CD14-positive monocyte (primary cell): ENCODE data around the gene CA11. TPM values are rescaled to one million over a fixed set of nuclear protein-coding genes. Genes with fewer than 3 reads are reported as not detected.
"Not testable (repeated sequence)": the region's sequence is repeated elsewhere in the genome, so short reads cannot be mapped to it uniquely, and the experiment has no call there.

ENCODE experiments used
- DNase-seq, 3 donors: peaks; one replicate each; pipeline ENCODE4 v3.0.0-alpha.2; 2011 to 2022
- H2AFZ ChIP-seq: 2 replicates; pipeline ENCODE4 v1.6.0; 2012; ENCODE audit warnings: mild to moderate bottlenecking, low read depth, low read length, inconsistent platforms; ENCODE audit not compliant: insufficient read depth, poor library complexity, severe bottlenecking
- H3K27ac ChIP-seq, 2 donors: 1 replicate in 1 of 2; 2 replicates in 1 of 2; pipeline ENCODE4 v1.5.1; 2012 to 2013; ENCODE audit warnings: low read length in 2 of 2, control low read depth in 1 of 2, inconsistent platforms in 1 of 2, low read depth in 1 of 2, mild to moderate bottlenecking in 1 of 2
- H3K27me3 ChIP-seq, 2 donors: one replicate each; pipeline versions ENCODE4 v1.6.0 to v1.6.1; 2011 to 2013; ENCODE audit warnings: low read length in 2 of 2; ENCODE audit not compliant: control insufficient read depth in 2 of 2, insufficient read depth in 2 of 2
- H3K36me3 ChIP-seq, 2 donors: replicated peaks in 1 of 2; 1 replicate in 1 of 2; 2 replicates in 1 of 2; pipeline versions ENCODE4 v1.5.1 to v1.6.1; 2012 to 2013; ENCODE audit warnings: low read length in 2 of 2, control low read depth in 1 of 2, inconsistent platforms in 1 of 2, mild to moderate bottlenecking in 1 of 2; ENCODE audit not compliant: insufficient read depth in 2 of 2, control insufficient read depth in 1 of 2
- H3K4me1 ChIP-seq, 2 donors: 1 replicate in 1 of 2; 2 replicates in 1 of 2; pipeline versions ENCODE4 v1.5.1 to v1.6.1; 2012 to 2013; ENCODE audit warnings: low read length in 2 of 2, control low read depth in 1 of 2, inconsistent platforms in 1 of 2, mild to moderate bottlenecking in 1 of 2, moderate library complexity in 1 of 2; ENCODE audit not compliant: insufficient read depth in 2 of 2, control insufficient read depth in 1 of 2
- H3K4me2 ChIP-seq: replicated peaks from 2 replicates; pipeline ENCODE3; 2012; ENCODE audit warnings: low read length, moderate library complexity, mild to moderate bottlenecking; ENCODE audit not compliant: poor library complexity, severe bottlenecking; ENCODE audit errors: extremely low read depth
- H3K4me3 ChIP-seq, 3 experiments: fragments of 200-600 bp in 1 of 3; sonication (generic) in 1 of 3; replicated peaks in 1 of 3; 1 replicate in 2 of 3; 2 replicates in 1 of 3; pipeline ENCODE4 v1.5.1; 2011 to 2013; ENCODE audit warnings: low read length in 3 of 3, mild to moderate bottlenecking in 3 of 3, control low read depth in 2 of 3, low read depth in 2 of 3, inconsistent platforms in 1 of 3, moderate library complexity in 1 of 3
- H3K79me2 ChIP-seq: 2 replicates; pipeline ENCODE4 v1.6.0; 2012; ENCODE audit warnings: mild to moderate bottlenecking, control low read depth, inconsistent platforms, low read length, moderate library complexity; ENCODE audit not compliant: insufficient read depth
- H3K9ac ChIP-seq: 2 replicates; pipeline ENCODE4 v1.6.0; 2017; ENCODE audit warnings: low read length, mild to moderate bottlenecking; ENCODE audit not compliant: insufficient read depth, poor library complexity, severe bottlenecking
- H3K9me3 ChIP-seq, 2 donors: replicated peaks in 1 of 2; 1 replicate in 1 of 2; 2 replicates in 1 of 2; pipeline versions ENCODE4 v1.5.1 to v1.6.1; 2012 to 2013; ENCODE audit warnings: low read length in 2 of 2, control low read depth in 1 of 2; ENCODE audit not compliant: control insufficient read depth in 1 of 2, insufficient read depth in 1 of 2
- H4K20me1 ChIP-seq: 2 replicates; pipeline ENCODE4 v1.6.0; 2012; ENCODE audit warnings: mild to moderate bottlenecking, low read length, control low read depth, moderate library complexity; ENCODE audit not compliant: insufficient read depth
- H3K27ac Mint-ChIP-seq, 7 donors: one replicate each; pipeline ENCODE4 v1.8.0; 2020; ENCODE audit warnings: mild to moderate bottlenecking in 7 of 7, mixed read lengths in 7 of 7, moderate library complexity in 6 of 7, inconsistent platforms in 2 of 7
- H3K27me3 Mint-ChIP-seq, 3 donors: one replicate each; pipeline ENCODE4 v1.8.0; 2021 to 2022; ENCODE audit warnings: low read depth in 3 of 3, mild to moderate bottlenecking in 3 of 3, mixed read lengths in 3 of 3, moderate library complexity in 3 of 3, inconsistent platforms in 1 of 3
- H3K36me3 Mint-ChIP-seq, 2 donors: one replicate each; pipeline ENCODE4 v1.8.0; 2020; ENCODE audit warnings: mixed read lengths in 2 of 2, inconsistent platforms in 1 of 2, mild to moderate bottlenecking in 1 of 2
- H3K4me1 Mint-ChIP-seq: one replicate; pipeline ENCODE4 v1.8.0; 2020; ENCODE audit warnings: mild to moderate bottlenecking, mixed read lengths
- H3K4me3 Mint-ChIP-seq, 2 donors: one replicate each; pipeline ENCODE4 v1.8.0; 2020; ENCODE audit warnings: mild to moderate bottlenecking in 2 of 2, mixed read lengths in 2 of 2, moderate library complexity in 1 of 2
- H3K9me3 Mint-ChIP-seq, 7 donors: one replicate each; pipeline ENCODE4 v1.8.0; 2020 to 2022; ENCODE audit warnings: mixed read lengths in 7 of 7, mild to moderate bottlenecking in 6 of 7, moderate library complexity in 6 of 7, inconsistent platforms in 2 of 7
- CTCF ChIP-seq: fragments of 200-600 bp; IDR thresholded peaks from one replicate; pipeline ENCODE4 v1.8.0; 2022; ENCODE audit warnings: antibody characterized with exemption, mild to moderate bottlenecking
- WGBS: methylation state at CpG from one replicate; pipeline ENCODE4 v1.1.5; 2013; ENCODE audit warnings: missing lambda C conversion rate; ENCODE audit not compliant: insufficient coverage; 5-methylcytosine and 5-hydroxymethylcytosine counted together
- intact Hi-C, 2 donors: fragments of 100-400 bp; cut with micrococcal nuclease; formaldehyde crosslinking; loops; one replicate each; pipeline versions ENCODE4 v1.15.0 to v1.15.1; 2023
- polyA plus RNA-seq, 3 donors: library from polyadenylated mRNA; depleted of rRNA in 1 of 3; unstranded in 2 of 3; stranded (reverse) in 1 of 3; fragments of 300-500 nt in 2 of 3; fragments of >200 nt in 1 of 3; fragmentation: Illumina TruSeq in 2 of 3; gene quantifications; 1 replicate in 2 of 3; 2 replicates in 1 of 3; pipeline ENCODE4 v1.2.3, GENCODE V29; 2012 to 2021

The CA11 gene
- polyA plus RNA-seq, 3 donors = 1.1 to 4.9 (median 1.8) TPM

- Histone ChIP-seq H3K4me3 (no peak overlapping the region), H3K9ac (no peak overlapping the region), H3K4me1 (peaks cover 74 to 98% of the 10 kb centered on the region in 2 donors), H3K79me2 (peaks cover 37% of the 10 kb centered on the region), H3K4me2 (no peak overlapping the region), H3K9me3 (no peaks in the 10 kb centered on the region), H3K36me3 (peaks cover 21 to 35% of the 10 kb centered on the region in 2 donors), H3K27me3 (no peaks in the 10 kb centered on the region), H4K20me1 (peaks cover 35% of the 10 kb centered on the region), H3K27ac (peak overlapping the region; percentile 35 to 96), H2AFZ (no peak overlapping the region)
- Mint-ChIP-seq H3K27ac (peak overlapping the region in 5 of 7 donors; percentile 81 to 95 (median 86)), H3K4me1 (peaks cover 57% of the 10 kb centered on the region), H3K36me3 (peaks cover 21 to 32% of the 10 kb centered on the region in 2 donors), H3K27me3 (peaks cover 0 to 1% (median 1%) of the 10 kb centered on the region in 3 donors), H3K9me3 (peaks cover 0 to 3% (median 0%) of the 10 kb centered on the region in 7 donors), H3K4me3 (no peak overlapping the region)
- no peak for TF ChIP-seq CTCF
- DNase-seq = peak in 2 of 3 donors; percentile 45 to 56
- intact Hi-C loops = loop anchor here in 1 of 2 donors (10.0 kb wide), 2 partner anchors 308 to 332 kb away; partner anchors contain the start of genes EMP3 and FTL
These were observed 13.3 kb downstream of the CA11 start for GRCh38 chr19:48632692-48633147.

GRCh38 chr19:48632286-48632685 lies 13.7 kb downstream of the CA11 start:
- H3K79me2 ChIP-seq = peaks cover 37% of the 10 kb centered on the region
- H4K20me1 ChIP-seq = peaks cover 35% of the 10 kb centered on the region
- WGBS = 89% methylated on average over 9 of the region's 11 CpGs
- peaks cover 21 to 39% of the 10 kb centered on the region in 2 donors for H3K36me3 ChIP-seq
- H3K9me3 Mint-ChIP-seq, H3K9me3 ChIP-seq, H3K4me3 Mint-ChIP-seq, H3K4me3 ChIP-seq, DNase-seq, H3K27me3 Mint-ChIP-seq, H3K9ac ChIP-seq, H3K4me2 ChIP-seq, H3K27me3 ChIP-seq, H2AFZ ChIP-seq: not testable (repeated sequence)
- H3K4me1 Mint-ChIP-seq = peaks cover 57% of the 10 kb centered on the region
- intact Hi-C loops = loop anchor here in 1 of 2 donors (10.0 kb wide), 2 partner anchors 307 to 333 kb away; partner anchors contain the start of genes EMP3 and FTL
- peak overlapping the region in 1 of 2 donors; percentile 96 for H3K27ac ChIP-seq
- H3K27ac Mint-ChIP-seq = peak overlapping the region in 3 of 7 donors; percentile 1 to 88 (median 85)
- peaks cover 74 to 94% of the 10 kb centered on the region in 2 donors for H3K4me1 ChIP-seq
- H3K36me3 Mint-ChIP-seq = peaks cover 21 to 36% of the 10 kb centered on the region in 2 donors
